ENCODE results near the gene DPP9. TPM values are rescaled to one million over a fixed set of nuclear protein-coding genes. Genes with fewer than 3 reads are reported as not detected.
A peak's percentile ranks its signal among the peaks of the same experiment; 100 is the strongest.
"Not testable (repeated sequence)": the region's sequence is repeated elsewhere in the genome, so short reads cannot be mapped to it uniquely, and the experiment has no call there.

Gene DPP9
- total RNA-seq, 1 experiment from 2014 or later: 22.5 TPM

- in situ Hi-C loops (cut with HindIII; ENCODE audit: low sequenced_read_pairs): no loop called here
- no peak for DNase-seq (ENCODE audit: low spot score)
Observed at GRCh38 chr19:4693471-4694121, 30.0 kb downstream of the DPP9 start.

DNA sequence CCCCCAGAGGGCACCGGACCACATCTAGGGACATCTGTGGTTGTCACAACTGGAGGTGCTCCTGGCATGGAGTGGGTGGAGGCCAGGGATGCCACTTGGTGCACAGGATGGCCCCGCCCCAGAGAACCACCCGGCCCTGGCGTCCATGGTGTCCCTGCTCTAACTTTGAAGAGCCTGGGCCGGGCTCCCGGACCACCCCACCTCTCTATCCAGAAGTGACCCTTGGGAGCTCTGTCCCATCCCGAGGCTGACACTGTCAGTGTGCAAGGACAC lies 30.6 kb downstream of the DPP9 start:
- DNase-seq (ENCODE audit: low spot score): no peak
- in situ Hi-C loops (cut with HindIII; ENCODE audit: low sequenced_read_pairs): no loop called here

DNA sequence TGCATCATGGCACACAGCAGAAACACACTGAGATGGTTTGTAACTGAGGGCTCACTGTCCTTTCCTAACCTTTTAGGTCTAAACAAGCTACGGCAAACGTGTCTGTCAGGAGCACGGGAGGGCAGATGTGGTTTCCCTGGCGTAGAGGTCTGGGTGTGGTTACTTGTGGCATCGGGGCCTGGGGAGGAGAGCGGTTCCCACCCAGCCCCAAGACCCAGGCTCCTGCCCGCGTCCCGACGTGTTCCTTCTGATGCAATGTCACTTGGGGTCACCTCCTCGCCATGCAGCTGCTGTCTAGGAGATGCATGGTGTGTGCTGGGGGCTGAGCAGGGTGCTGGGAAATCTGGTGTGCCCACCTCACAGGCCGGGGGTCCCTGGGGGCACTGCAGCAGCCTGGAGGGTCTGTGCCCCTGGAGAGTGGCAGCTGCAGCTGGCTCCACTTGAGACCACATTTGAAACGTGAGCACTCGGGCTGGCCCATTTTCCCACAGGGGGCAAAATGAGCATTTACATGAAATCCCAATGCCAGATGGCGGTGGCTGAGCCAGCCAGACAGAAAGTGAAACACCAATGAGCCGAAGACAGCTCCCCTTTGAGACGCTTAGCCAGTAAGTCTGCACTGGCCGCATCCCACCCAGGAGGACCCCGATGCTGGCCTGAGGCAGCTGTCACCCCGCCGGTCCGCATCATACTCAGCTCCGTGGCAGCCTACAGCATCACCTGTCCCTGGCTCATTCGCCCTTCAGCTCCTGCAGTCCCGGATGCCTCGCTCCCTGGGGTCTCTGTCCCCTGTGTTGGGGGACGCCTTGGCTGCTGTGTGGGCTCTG lies 31.2 kb downstream of the DPP9 start:
- DNase-seq (ENCODE audit: low spot score): peak; percentile 44
- in situ Hi-C loops (cut with HindIII; ENCODE audit: low sequenced_read_pairs): no loop called here

- DNase-seq (ENCODE audit: low spot score): no peak
- in situ Hi-C loops (cut with HindIII; ENCODE audit: low sequenced_read_pairs): no loop called here
Observed at GRCh38 chr19:4691373-4691772, 32.3 kb downstream of the DPP9 start.

GRCh38 chr19:4690361-4690760 lies 33.3 kb downstream of the DPP9 start:
- in situ Hi-C loops (cut with HindIII; ENCODE audit: low sequenced_read_pairs): no loop called here
- no peak for DNase-seq (ENCODE audit: low spot score)

GRCh38 chr19:4689403-4689802 lies 34.2 kb downstream of the DPP9 start:
- in situ Hi-C loops (cut with HindIII; ENCODE audit: low sequenced_read_pairs): no loop called here
- DNase-seq (ENCODE audit: low spot score): no peak

DNA sequence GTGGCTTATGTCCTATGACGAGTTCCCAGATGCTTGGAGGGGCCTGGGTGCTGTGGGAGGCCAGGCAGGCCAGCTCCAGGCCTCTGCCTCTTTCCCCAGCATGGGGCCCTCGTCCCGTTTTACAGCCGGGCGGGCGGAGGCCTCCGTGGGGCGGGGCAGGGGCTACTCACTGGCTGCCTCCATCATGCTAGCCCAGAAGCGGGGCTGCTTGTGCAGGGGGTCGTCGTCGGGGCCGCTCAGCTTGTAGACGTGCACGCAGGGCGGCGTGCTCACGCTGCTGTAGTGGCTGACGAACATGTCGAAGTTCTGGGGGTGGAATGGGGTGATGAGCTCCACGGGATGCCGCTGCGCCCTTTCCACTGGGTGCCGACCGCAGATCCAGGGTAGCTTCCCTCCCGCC lies 35.1 kb downstream of the DPP9 start:
- DNase-seq (ENCODE audit: low spot score): no peak

DNA sequence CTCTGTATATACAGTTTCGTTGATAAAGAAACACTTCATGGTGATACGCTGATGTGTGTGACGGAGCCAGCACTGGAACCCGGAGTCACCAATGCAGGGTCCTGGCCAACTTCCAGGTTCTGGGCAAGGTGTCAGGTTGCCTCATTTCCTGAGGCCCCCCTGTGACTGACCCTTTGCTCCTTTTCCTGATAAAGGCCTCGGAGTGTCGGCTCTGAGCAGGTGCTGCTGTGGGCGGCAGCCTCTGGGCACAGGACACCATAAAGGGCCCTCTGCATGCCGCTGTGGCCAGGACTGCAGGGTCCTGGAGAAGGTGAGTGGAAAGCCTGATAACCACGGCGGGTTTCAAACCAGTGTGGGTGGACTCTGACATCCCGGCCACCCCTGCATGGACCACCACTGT lies 36.2 kb downstream of the DPP9 start:
- no peak for DNase-seq (ENCODE audit: low spot score)
- in situ Hi-C loops (cut with HindIII; ENCODE audit: low sequenced_read_pairs): no loop called here

More for the DNA sequence above, 35.1 kb downstream of the DPP9 start:
- in situ Hi-C loops (cut with HindIII; ENCODE audit: low sequenced_read_pairs): no loop called here

DNA sequence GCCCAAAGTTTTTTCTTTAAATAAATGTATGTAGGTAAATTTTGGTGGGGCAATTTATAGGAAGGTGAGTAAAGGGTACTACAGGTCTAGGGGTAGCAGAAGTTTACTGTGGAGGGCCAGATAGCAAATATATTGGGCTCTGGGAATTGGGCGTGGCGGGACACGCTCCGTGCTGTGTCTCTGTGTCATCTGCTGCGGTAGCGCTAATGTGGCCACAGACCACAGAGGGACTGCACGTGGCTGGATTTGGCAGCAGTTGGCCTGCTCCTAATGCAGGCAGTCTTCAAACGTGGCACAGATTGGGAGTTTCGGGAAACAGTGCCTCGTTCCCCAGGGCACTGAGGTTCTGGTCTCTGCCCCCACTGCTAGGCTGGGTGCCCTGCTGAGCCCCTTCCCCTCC lies 36.9 kb downstream of the DPP9 start:
- in situ Hi-C loops (cut with HindIII; ENCODE audit: low sequenced_read_pairs): no loop called here
- DNase-seq (ENCODE audit: low spot score): no peak

GRCh38 chr19:4684312-4685095 lies 39.1 kb downstream of the DPP9 start:
- no peak for DNase-seq (ENCODE audit: low spot score)
- in situ Hi-C loops (cut with HindIII; ENCODE audit: low sequenced_read_pairs): no loop called here

GRCh38 chr19:4682417-4683200 lies 41.0 kb downstream of the DPP9 start:
- no peak for DNase-seq (ENCODE audit: low spot score)
- in situ Hi-C loops (cut with HindIII; ENCODE audit: low sequenced_read_pairs): no loop called here

- DNase-seq (ENCODE audit: low spot score); in situ Hi-C loops (cut with HindIII; ENCODE audit: low sequenced_read_pairs): not testable (repeated sequence)
Observed at GRCh38 chr19:4680021-4680420, 43.6 kb downstream of the DPP9 start.

DNA sequence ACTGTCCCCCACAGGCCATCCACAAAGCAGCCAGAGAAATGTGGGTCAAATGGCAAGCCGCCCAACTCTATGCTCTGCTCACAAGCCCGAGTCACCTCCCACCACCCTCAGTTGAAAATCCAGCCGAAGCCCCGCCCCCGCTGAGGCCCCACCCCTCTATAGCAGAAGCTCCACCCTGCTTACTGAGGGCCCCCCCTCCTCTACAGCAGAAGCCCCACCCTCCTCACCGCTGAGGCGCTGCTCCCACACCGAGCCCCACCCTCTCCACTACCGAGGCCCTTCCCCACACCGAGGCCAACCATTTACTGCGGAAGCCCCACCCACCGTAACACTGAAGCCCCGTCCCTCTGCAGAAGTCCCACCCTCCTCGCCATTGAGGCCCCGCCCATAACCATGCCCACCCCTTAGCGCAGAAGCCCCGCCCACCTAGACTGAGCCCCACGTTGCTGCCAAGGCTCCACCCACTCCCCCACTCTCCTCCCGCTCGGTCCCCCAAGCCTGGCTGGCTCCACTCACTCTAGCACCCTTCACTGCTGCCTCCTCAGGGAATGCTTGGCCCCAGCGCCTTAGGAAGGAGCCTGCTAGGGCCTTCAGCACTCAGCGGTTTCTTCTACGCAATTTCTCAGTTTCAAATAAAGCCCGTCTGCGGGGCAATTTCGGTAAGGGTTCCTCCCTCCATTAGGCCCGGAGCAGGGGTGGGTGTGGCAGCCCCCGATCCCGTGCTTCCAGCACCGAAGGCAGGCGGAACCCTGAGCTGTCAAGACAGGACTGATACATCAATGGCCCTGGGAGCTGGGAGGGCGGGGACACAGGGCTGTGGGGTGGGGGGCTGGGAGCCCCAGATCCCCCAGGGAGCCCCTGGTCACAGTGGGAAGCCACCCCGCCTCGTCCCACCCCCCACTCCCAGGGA lies 44.5 kb downstream of the DPP9 start:
- peak; percentile 72 for DNase-seq (ENCODE audit: low spot score)
- in situ Hi-C loops (cut with HindIII; ENCODE audit: low sequenced_read_pairs): no loop called here

GRCh38 chr19:4676955-4677731 lies 46.5 kb downstream of the DPP9 start:
- peak; percentile 86 for DNase-seq (ENCODE audit: low spot score)
- in situ Hi-C loops (cut with HindIII; ENCODE audit: low sequenced_read_pairs): no loop called here

GRCh38 chr19:4675346-4675745 lies 48.3 kb downstream of the DPP9 start:
- in situ Hi-C loops (cut with HindIII; ENCODE audit: low sequenced_read_pairs): no loop called here
- DNase-seq (ENCODE audit: low spot score): no peak

GRCh38 chr19:4673726-4674125 lies 49.9 kb downstream of the DPP9 start:
- in situ Hi-C loops (cut with HindIII; ENCODE audit: low sequenced_read_pairs): no loop called here

GRCh38 chr19:4673216-4673615 lies 50.4 kb downstream of the DPP9 start:
- no peak for DNase-seq (ENCODE audit: low spot score)
- in situ Hi-C loops (cut with HindIII; ENCODE audit: low sequenced_read_pairs): no loop called here

More at GRCh38 chr19:4673726-4674125, 49.9 kb downstream of the DPP9 start:
- DNase-seq (ENCODE audit: low spot score): no peak
